Prostate gland (tissue), 2 donors: Measurements from ENCODE around the gene GUCY1B1.

ENCODE experiments used
- POLR2A ChIP-seq: fragments of 450-650 bp; IDR thresholded peaks from one replicate; pipeline ENCODE4 v1.6.1; 2016; ENCODE audit warnings: antibody characterized with exemption, mild to moderate bottlenecking
- POLR2AphosphoS5 ChIP-seq: sonication (generic); formaldehyde crosslinking; IDR thresholded peaks from one replicate; pipeline ENCODE4 v1.6.1; 2017; ENCODE audit warnings: antibody characterized with exemption
- TF ChIP-seq, protein P1 (sequence below), 4 experiments: fragments of 200-600 bp in 2 of 4; fragments of 450-650 bp in 2 of 4; sonication (generic) in 2 of 4; IDR thresholded peaks; 1 replicate in 3 of 4; 2 replicates in 1 of 4; pipeline ENCODE4 v1.5.1; 2016 to 2019; ENCODE audit warnings: antibody characterized with exemption in 4 of 4, mild to moderate bottlenecking in 2 of 4, moderate library complexity in 2 of 4

DNA sequence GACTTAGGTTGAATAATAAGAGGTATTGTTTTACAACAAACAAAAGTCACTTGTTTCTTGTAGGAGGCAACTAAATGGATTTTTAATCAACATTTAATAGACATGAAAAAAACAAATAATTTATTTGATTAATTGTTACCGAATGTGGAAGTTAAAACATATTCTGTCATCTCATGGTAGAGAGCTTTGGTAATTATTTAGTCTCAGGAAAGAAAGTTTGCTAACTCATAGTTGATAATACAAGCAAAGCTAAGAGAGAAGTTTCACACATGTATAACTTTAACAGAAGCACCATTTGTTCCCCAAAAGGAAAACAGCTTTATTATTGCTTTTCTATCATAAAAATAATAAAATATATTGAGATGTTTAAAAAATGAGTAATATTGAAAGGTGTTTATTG, 47.3 kb upstream of the GUCY1B1 start:
- TF ChIP-seq POLR2AphosphoS5 (no peak), POLR2A (no peak)
- TF ChIP-seq, protein P1, sequence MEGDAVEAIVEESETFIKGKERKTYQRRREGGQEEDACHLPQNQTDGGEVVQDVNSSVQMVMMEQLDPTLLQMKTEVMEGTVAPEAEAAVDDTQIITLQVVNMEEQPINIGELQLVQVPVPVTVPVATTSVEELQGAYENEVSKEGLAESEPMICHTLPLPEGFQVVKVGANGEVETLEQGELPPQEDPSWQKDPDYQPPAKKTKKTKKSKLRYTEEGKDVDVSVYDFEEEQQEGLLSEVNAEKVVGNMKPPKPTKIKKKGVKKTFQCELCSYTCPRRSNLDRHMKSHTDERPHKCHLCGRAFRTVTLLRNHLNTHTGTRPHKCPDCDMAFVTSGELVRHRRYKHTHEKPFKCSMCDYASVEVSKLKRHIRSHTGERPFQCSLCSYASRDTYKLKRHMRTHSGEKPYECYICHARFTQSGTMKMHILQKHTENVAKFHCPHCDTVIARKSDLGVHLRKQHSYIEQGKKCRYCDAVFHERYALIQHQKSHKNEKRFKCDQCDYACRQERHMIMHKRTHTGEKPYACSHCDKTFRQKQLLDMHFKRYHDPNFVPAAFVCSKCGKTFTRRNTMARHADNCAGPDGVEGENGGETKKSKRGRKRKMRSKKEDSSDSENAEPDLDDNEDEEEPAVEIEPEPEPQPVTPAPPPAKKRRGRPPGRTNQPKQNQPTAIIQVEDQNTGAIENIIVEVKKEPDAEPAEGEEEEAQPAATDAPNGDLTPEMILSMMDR (IDR thresholded peaks at IDR 0.05), result no peak
